GM04503 (cell line): Measurements from ENCODE around the gene ELAVL2.

Experiments used
- DNase-seq: peaks from one replicate; pipeline ENCODE4 v3.0.0-alpha.2; 2012; ENCODE audit warnings: low read depth

ELAVL2 gene

DNA sequence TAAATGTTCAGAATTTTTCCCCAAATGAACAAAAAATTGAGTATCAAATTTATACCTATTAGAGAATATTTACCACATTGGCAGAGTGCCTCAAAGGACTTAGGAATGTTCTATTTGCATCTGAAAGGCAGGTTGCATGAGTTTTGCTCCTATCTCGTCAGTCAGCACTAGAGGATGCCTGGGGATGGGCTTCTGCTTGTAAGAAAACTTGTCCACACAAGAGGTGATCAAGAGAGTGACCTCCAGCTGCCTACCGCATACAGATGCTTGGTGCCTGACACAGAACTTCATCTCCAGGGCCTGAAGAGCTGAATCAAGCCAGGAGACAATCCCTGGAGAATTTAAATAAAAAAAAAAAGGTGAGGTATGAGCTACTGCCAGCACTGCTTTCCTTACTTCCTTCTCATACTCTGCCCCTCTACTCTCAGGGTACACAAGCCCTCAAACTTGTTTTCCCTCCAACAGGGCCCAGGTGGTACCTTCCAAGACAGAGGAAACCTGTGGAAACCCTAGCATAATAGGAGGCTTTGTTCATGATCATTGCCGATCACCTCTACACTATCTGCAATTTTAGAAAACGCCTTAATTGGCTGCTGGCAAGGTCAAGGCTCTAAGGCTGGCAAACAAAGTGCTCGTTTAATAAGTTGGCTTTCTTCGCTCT lies 166.6 kb downstream of the ELAVL2 start:
- DNase-seq = no peak

DNA sequence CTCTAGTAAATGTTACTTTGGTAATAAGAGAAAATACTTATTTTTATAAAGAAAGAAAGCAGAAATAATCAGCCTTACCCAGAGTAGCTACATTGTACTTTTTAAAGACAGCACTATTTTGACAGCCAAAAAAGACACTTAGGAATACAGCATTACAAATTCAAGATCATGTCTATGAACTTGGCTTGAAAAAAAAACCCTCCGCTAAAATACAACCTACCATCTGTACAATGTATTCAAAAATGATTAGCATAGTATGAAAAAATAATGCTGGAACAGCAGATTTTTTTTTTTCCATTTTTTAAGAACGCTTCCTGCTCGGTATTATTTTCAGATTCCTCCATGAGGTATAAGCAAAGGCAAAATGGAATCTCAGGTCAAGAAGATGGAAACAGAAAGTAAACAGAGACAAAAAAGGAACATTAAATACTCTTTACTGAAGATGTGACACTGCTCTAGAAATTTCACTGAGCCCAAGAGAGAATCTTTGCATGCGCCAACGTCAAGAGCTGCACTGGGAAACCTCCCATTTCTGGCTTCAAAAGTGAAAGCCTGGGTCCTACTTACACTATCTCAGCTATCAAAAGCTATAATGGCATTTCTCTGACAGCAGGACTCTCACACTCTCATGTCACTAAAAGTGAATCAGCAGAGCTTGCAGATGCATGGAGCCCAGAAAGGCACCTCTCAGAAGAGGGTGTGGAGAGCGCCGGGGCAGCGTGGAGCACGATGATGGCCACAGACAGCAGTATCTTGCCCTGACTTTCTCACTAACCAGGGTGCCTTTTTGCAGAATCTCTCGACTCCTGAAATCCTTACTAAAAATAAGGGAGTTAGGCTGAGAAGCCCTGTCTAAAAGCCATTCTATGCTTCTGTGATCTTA lies 167.4 kb downstream of the ELAVL2 start:
- DNase-seq = no peak

- no peak for DNase-seq
These were observed 175.0 kb downstream of the ELAVL2 start for GRCh38 chr9:23651051-23651450.

- no peak for DNase-seq
These were observed 177.4 kb downstream of the ELAVL2 start for GRCh38 chr9:23648651-23649050.

DNA sequence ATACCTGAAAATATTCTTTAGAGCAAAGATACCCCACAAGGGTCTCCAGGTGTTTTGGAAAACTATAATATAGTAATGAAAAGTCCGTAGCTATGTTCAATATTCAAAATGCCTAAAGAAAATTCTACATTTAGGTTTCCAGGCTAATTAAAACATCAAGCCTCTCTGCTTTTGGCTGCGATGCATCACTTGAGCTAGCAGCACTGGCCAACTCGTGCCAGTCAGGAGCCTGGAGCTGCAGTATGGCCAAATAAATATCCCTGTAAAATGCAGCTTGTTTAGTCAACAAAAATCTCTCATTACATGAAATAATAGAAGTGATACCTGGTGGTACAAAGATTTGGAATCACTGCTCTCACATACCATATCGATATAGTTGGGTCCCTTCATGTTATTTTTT lies 181.1 kb downstream of the ELAVL2 start:
- no peak for DNase-seq

- DNase-seq = no peak
These were observed 181.7 kb downstream of the ELAVL2 start for GRCh38 chr9:23644326-23644725.

DNA sequence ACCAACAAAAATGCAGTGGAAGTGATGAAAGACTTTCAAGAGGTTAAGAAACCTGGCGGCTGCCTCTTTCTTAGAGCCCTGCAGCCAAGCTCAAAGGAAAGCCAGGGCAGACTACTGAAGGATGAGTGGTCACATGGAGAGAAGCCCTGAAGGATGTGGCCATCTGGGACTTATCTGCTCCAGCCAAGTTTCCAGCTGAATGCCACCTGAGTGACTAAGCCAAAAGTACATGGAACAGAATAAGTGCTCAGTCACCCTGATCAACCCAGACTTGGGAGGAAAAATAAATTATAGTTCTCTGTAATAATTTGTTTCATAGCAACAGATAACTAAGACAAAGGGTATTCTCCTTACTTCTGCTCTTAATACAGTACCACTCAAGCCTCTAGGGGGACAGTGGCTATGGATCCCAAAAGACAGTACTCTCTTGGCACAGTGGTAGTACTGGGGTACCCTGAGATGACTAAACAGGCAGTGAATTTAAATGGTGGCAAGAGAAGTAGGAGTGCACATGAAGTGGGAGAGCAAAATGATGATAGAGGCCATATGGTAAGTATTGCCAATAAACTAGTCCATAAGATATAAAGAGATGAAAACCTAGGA lies 182.3 kb downstream of the ELAVL2 start:
- DNase-seq = no peak
